B cell (primary cell): ENCODE data around the gene MRPS6. TPM values are rescaled to one million over a fixed set of nuclear protein-coding genes. Genes with fewer than 3 reads are reported as not detected.

Experiments
- ATAC-seq: fragments of 200-7000 bp; cut with Tn5 transposase; one replicate; pipeline ENCODE4 v1.10.0; 2021; ENCODE audit warnings: low read depth, mild to moderate bottlenecking, moderate number of reproducible peaks, moderate library complexity
- CTCF ChIA-PET: fragments of 350-600 bp; sonication (Branson Sonifier 250); formaldehyde crosslinking; loops from one replicate; lab custom pipeline; 2021; ENCODE audit warnings: antibody characterized with exemption, inconsistent platforms; lab: Charles Lee
- POLR2A ChIA-PET: fragments of 350-600 bp; sonication (Branson Sonifier 250); formaldehyde crosslinking; loops from one replicate; lab custom pipeline; 2021; ENCODE audit warnings: antibody characterized with exemption; lab: Charles Lee
- DNase-seq: peaks from one replicate; pipeline ENCODE4 v3.0.0; 2013
- H2AFZ ChIP-seq: 2 replicates; pipeline ENCODE4 v1.6.1; 2012; ENCODE audit warnings: mild to moderate bottlenecking, low read depth, low read length; ENCODE audit not compliant: insufficient read depth, poor library complexity, severe bottlenecking
- H3K27ac ChIP-seq, 2 donors: 1 replicate in 1 of 2; 2 replicates in 1 of 2; pipeline ENCODE4 v1.5.1; 2012 to 2013; ENCODE audit warnings: low read length in 2 of 2, mild to moderate bottlenecking in 2 of 2, moderate library complexity in 1 of 2
- H3K27me3 ChIP-seq, 4 experiments: fragments of 200-600 bp in 1 of 4; sonication (generic) in 1 of 4; replicated peaks in 1 of 4; 1 replicate in 2 of 4; 2 replicates in 2 of 4; pipeline versions ENCODE4 v1.6.1 to v1.7.0; 2013 to 2016; ENCODE audit warnings: low read length in 3 of 4, mild to moderate bottlenecking in 2 of 4, mixed read lengths in 1 of 4, moderate library complexity in 1 of 4; ENCODE audit not compliant: insufficient read depth in 4 of 4, control insufficient read depth in 3 of 4; ENCODE audit errors: control extremely low read depth in 1 of 4
- H3K36me3 ChIP-seq, 2 experiments: replicated peaks in 1 of 2; 1 replicate in 1 of 2; 2 replicates in 1 of 2; pipeline versions ENCODE4 v1.6.1 to v1.7.1; 2013; ENCODE audit warnings: low read length in 1 of 2; ENCODE audit not compliant: insufficient read depth in 2 of 2, control insufficient read depth in 1 of 2; ENCODE audit errors: control extremely low read depth in 1 of 2, extremely low read depth in 1 of 2
- H3K4me1 ChIP-seq, 2 donors: fragments of 200-600 bp in 1 of 2; sonication (generic) in 1 of 2; 1 replicate in 1 of 2; 2 replicates in 1 of 2; pipeline versions ENCODE4 v1.5.1 to v1.6.1; 2013 to 2017; ENCODE audit warnings: low read length in 2 of 2; ENCODE audit not compliant: control insufficient read depth in 2 of 2, insufficient read depth in 2 of 2
- H3K4me2 ChIP-seq: replicated peaks from 2 replicates; pipeline ENCODE3; 2012; ENCODE audit warnings: mild to moderate bottlenecking, low read depth, low read length; ENCODE audit not compliant: poor library complexity, severe bottlenecking
- H3K4me3 ChIP-seq, 5 experiments: fragments of 200-600 bp in 1 of 5; sonication (generic) in 1 of 5; 1 replicate in 3 of 5; 2 replicates in 2 of 5; pipeline versions ENCODE4 v1.5.1 to v1.7.0; 2011 to 2016; ENCODE audit warnings: low read length in 4 of 5, mild to moderate bottlenecking in 4 of 5, low read depth in 2 of 5, control low read depth in 1 of 5, moderate library complexity in 1 of 5; ENCODE audit not compliant: insufficient read depth in 1 of 5; ENCODE audit errors: control extremely low read depth in 1 of 5, extremely low read depth in 1 of 5
- H3K79me2 ChIP-seq: fragments of 200-600 bp; sonication (generic); one replicate; pipeline ENCODE4 v1.6.0; 2016; ENCODE audit warnings: low read length; ENCODE audit not compliant: control insufficient read depth, insufficient read depth
- H3K9ac ChIP-seq: fragments of 200-600 bp; sonication (generic); 2 replicates; pipeline ENCODE4 v1.6.1; 2017; ENCODE audit warnings: mild to moderate bottlenecking, low read length, moderate library complexity
- H3K9me3 ChIP-seq, 3 donors: one replicate each; pipeline versions ENCODE4 v1.6.1 to v1.7.1; 2013; ENCODE audit warnings: low read length in 2 of 3; ENCODE audit not compliant: control insufficient read depth in 2 of 3, insufficient read depth in 1 of 3; ENCODE audit errors: control extremely low read depth in 1 of 3
- H4K20me1 ChIP-seq: 2 replicates; pipeline ENCODE4 v1.6.0; 2012; ENCODE audit warnings: mild to moderate bottlenecking, low read length; ENCODE audit not compliant: insufficient read depth, control insufficient read depth, poor library complexity, severe bottlenecking
- H3K27ac Mint-ChIP-seq: one replicate; pipeline ENCODE4 v1.8.0; 2021; ENCODE audit warnings: mixed read lengths
- H3K27me3 Mint-ChIP-seq: one replicate; pipeline ENCODE4 v1.8.0; 2021; ENCODE audit warnings: mixed read lengths
- H3K4me1 Mint-ChIP-seq: one replicate; pipeline ENCODE4 v1.8.0; 2021; ENCODE audit warnings: mixed read lengths
- H3K4me3 Mint-ChIP-seq: one replicate; pipeline ENCODE4 v1.8.0; 2021; ENCODE audit warnings: mixed read lengths
- H3K9me3 Mint-ChIP-seq: one replicate; pipeline ENCODE4 v1.8.0; 2022; ENCODE audit warnings: mixed read lengths; ENCODE audit not compliant: insufficient read depth
- EZH2 ChIP-seq: IDR thresholded peaks from 2 replicates; pipeline ENCODE4 v1.6.1; 2012; ENCODE audit warnings: borderline replicate concordance, low read depth, mild to moderate bottlenecking, moderate library complexity, low read length; ENCODE audit not compliant: insufficient read depth, poor library complexity, severe bottlenecking
- WGBS: methylation state at CpG from one replicate; pipeline ENCODE4 v1.1.5; 2013; ENCODE audit warnings: missing lambda C conversion rate; ENCODE audit not compliant: insufficient coverage; 5-methylcytosine and 5-hydroxymethylcytosine counted together
- intact Hi-C: fragments of 100-400 bp; cut with micrococcal nuclease; formaldehyde crosslinking; loops from one replicate; pipeline ENCODE4 v1.10.0; 2022
- polyA plus RNA-seq: library from polyadenylated mRNA; depleted of rRNA; stranded (reverse); fragments of >200 nt; gene quantifications from 2 replicates; pipeline ENCODE4 v1.2.3, GENCODE V29; 2012
- total RNA-seq, 2 donors: library from RNA; stranded (reverse); fragments of 120-200 nt in 1 of 2; gene quantifications; 1 replicate in 1 of 2; 2 replicates in 1 of 2; pipeline versions ENCODE4 v1.2.3 to v1.2.4, GENCODE V29; 2013 to 2022
- TF ChIP-seq, protein P1 (sequence below): fragments of 200-600 bp; IDR thresholded peaks from one replicate; pipeline ENCODE4 v1.8.0; 2022; ENCODE audit warnings: antibody characterized with exemption, mild to moderate bottlenecking

Gene MRPS6
- total and polyA plus RNA-seq, 2 donors (not counting 1 experiment from before 2014, with no cell fraction given) = 15.7 to 37.9 TPM

- ChIA-PET POLR2A (no interaction called here), CTCF (no interaction called here)
- H3K9me3 Mint-ChIP-seq = peaks cover under 1% of the 10 kb centered on the region
- TF ChIP-seq, protein P1, sequence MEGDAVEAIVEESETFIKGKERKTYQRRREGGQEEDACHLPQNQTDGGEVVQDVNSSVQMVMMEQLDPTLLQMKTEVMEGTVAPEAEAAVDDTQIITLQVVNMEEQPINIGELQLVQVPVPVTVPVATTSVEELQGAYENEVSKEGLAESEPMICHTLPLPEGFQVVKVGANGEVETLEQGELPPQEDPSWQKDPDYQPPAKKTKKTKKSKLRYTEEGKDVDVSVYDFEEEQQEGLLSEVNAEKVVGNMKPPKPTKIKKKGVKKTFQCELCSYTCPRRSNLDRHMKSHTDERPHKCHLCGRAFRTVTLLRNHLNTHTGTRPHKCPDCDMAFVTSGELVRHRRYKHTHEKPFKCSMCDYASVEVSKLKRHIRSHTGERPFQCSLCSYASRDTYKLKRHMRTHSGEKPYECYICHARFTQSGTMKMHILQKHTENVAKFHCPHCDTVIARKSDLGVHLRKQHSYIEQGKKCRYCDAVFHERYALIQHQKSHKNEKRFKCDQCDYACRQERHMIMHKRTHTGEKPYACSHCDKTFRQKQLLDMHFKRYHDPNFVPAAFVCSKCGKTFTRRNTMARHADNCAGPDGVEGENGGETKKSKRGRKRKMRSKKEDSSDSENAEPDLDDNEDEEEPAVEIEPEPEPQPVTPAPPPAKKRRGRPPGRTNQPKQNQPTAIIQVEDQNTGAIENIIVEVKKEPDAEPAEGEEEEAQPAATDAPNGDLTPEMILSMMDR = no peak
- TF ChIP-seq EZH2 = no peak
- H4K20me1 ChIP-seq = no peaks in the 10 kb centered on the region
- H3K4me3 ChIP-seq = no peak overlapping the region
- H3K9me3 ChIP-seq = peaks cover 0 to 9% (median 6%) of the 10 kb centered on the region in 3 donors
- no peaks in the 10 kb centered on the region for H3K4me1 Mint-ChIP-seq
- no peak overlapping the region for H3K27ac Mint-ChIP-seq
- no peaks in the 10 kb centered on the region for H3K79me2 ChIP-seq
- no peak overlapping the region for H3K27ac ChIP-seq
- no peak overlapping the region for H3K9ac ChIP-seq
- H2AFZ ChIP-seq = no peak overlapping the region
- ATAC-seq = no peak
- no peaks in the 10 kb centered on the region for H3K36me3 ChIP-seq
- no peak for DNase-seq
- intact Hi-C loops = no loop called here
- no peak overlapping the region for H3K4me3 Mint-ChIP-seq
- H3K4me1 ChIP-seq = no peaks in the 10 kb centered on the region
- H3K27me3 Mint-ChIP-seq = no peaks in the 10 kb centered on the region
- H3K4me2 ChIP-seq = no peak overlapping the region
- no peaks in the 10 kb centered on the region for H3K27me3 ChIP-seq
- WGBS = 75% methylated on average over 4 of the region's 5 CpGs
Measured at GRCh38 chr21:34184232-34184631, 110.9 kb downstream of the MRPS6 start.

DNA sequence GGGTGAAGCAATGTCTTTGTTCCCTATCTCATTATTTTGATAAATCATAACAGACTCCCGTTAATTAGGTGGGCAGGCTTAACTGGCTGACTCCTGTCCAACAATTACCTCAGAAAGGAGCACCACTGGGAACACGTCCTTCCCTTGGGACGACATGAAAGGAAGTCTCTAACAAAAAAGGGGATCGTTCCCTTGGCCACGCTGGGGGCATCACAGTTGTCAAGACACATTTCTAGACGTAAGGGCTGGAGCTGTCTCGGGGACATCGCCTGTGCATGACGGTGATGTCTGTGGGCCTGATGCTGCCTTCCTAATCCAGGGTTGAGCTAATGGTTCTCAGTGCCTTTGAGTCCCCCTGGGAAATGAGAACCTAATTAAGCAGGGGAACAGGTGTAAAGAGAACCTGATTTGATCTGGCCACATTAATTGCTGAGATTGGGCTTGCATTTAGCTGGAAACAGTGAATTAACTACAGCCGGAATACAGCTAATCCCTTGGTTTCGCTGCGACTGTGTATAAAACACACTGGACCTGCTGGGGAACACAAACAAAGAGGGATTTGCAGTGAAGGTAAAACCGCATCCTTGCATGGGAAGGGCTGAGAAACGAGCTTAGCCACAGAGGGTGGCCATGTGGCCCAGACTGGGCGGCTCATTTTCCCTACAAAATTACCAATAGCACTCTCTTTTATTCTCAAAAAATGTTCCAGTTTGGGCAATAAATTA lies 111.8 kb downstream of the MRPS6 start:
- H3K4me1 Mint-ChIP-seq = no peaks in the 10 kb centered on the region
- over 99% methylated on average over 11 of the region's 15 CpGs for WGBS
- H3K4me3 ChIP-seq = no peak overlapping the region
- H3K4me2 ChIP-seq = no peak overlapping the region
- H3K27me3 ChIP-seq = no peaks in the 10 kb centered on the region
- H3K79me2 ChIP-seq = no peaks in the 10 kb centered on the region
- H4K20me1 ChIP-seq = no peaks in the 10 kb centered on the region
- H3K27ac ChIP-seq = no peak overlapping the region
- ATAC-seq = no peak
- intact Hi-C loops = no loop called here
- H3K9ac ChIP-seq = no peak overlapping the region
- no peaks in the 10 kb centered on the region for H3K27me3 Mint-ChIP-seq
- DNase-seq = no peak
- no peaks in the 10 kb centered on the region for H3K36me3 ChIP-seq
- peaks cover 7% of the 10 kb centered on the region for H3K9me3 Mint-ChIP-seq
- CTCF ChIA-PET = interaction anchor here (1.1 kb wide), 1 partner anchor 17 kb away, joined by 3 read pairs; no protein-coding TSS in a partner anchor
- H3K4me1 ChIP-seq = no peaks in the 10 kb centered on the region
- TF ChIP-seq EZH2 = no peak
- TF ChIP-seq, protein P1 = no peak
- H3K9me3 ChIP-seq = peaks cover 0 to 19% (median 14%) of the 10 kb centered on the region in 3 donors
- H2AFZ ChIP-seq = no peak overlapping the region
- no peak overlapping the region for H3K27ac Mint-ChIP-seq
- no peak overlapping the region for H3K4me3 Mint-ChIP-seq
- POLR2A ChIA-PET = no interaction called here
